Parathyroid adenoma (tissue), 2 donors: ENCODE measurements around the gene F7.

ENCODE experiments used
- H2AFZ ChIP-seq: fragments of 300-600 bp; sonication (generic); one replicate; pipeline ENCODE4 v1.7.0; 2017; ENCODE audit warnings: antibody characterized with exemption, mild to moderate bottlenecking
- H3K27ac ChIP-seq: fragments of 300-600 bp; sonication (generic); one replicate; pipeline ENCODE4 v1.7.0; 2017
- H3K27me3 ChIP-seq: fragments of 300-600 bp; sonication (generic); one replicate; pipeline ENCODE4 v1.7.0; 2017; ENCODE audit warnings: low read length; ENCODE audit not compliant: control insufficient read depth, insufficient read depth
- H3K36me3 ChIP-seq: fragments of 300-600 bp; sonication (generic); one replicate; pipeline ENCODE4 v1.7.0; 2017; ENCODE audit warnings: low read length; ENCODE audit not compliant: control insufficient read depth, insufficient read depth
- H3K4me1 ChIP-seq: fragments of 300-600 bp; sonication (generic); one replicate; pipeline ENCODE4 v1.7.0; 2017; ENCODE audit warnings: control low read depth
- H3K4me2 ChIP-seq: fragments of 300-600 bp; sonication (generic); one replicate; pipeline ENCODE4 v1.7.0; 2017; ENCODE audit warnings: low read length
- H3K4me3 ChIP-seq: fragments of 300-600 bp; sonication (generic); one replicate; pipeline ENCODE4 v1.7.0; 2017; ENCODE audit warnings: low read depth, low read length
- H3K79me2 ChIP-seq: fragments of 300-600 bp; sonication (generic); one replicate; pipeline ENCODE4 v1.7.0; 2017; ENCODE audit warnings: control low read depth
- H3K9ac ChIP-seq: fragments of 300-600 bp; sonication (generic); one replicate; pipeline ENCODE4 v1.7.0; 2017; ENCODE audit warnings: mild to moderate bottlenecking
- H3K9me3 ChIP-seq: fragments of 300-600 bp; sonication (generic); one replicate; pipeline ENCODE4 v1.7.0; 2017; ENCODE audit warnings: low read length; ENCODE audit not compliant: control insufficient read depth
- TF ChIP-seq, protein P1 (sequence below): fragments of 300-600 bp; sonication (generic); IDR thresholded peaks from one replicate; pipeline ENCODE4 v1.7.0; 2017; ENCODE audit warnings: antibody characterized with exemption, mild to moderate bottlenecking
- donor health status: primary hyperparathyroidism.

The F7 gene

DNA sequence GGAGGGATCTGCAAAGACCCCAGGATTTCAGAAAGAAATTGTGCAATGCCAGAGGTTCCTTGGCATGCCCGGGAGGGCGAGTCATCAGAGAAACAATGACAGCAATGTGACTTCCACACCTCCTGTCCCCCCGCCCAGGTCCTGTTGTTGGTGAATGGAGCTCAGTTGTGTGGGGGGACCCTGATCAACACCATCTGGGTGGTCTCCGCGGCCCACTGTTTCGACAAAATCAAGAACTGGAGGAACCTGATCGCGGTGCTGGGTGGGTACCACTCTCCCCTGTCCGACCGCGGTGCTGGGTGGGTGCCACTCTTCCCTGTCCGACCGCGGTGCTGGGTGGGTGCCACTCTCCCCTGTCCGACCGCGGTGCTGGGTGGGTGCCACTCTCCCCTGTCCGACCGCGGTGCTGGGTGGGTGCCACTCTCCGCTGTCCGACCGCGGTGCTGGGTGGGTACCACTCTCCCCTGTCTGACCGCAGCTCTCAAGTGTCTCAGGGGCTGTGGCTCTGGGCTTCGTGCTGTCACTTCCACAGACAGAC lies 11.8 kb downstream of the F7 start:
- Histone ChIP-seq H3K9ac (no peak overlapping the region), H3K4me2 (no peak overlapping the region), H3K27ac (no peak overlapping the region), H3K4me1 (no peaks in the 10 kb centered on the region), H3K79me2 (no peaks in the 10 kb centered on the region), H3K27me3 (no peaks in the 10 kb centered on the region), H3K9me3 (no peaks in the 10 kb centered on the region), H3K4me3 (no peak overlapping the region), H2AFZ (no peak overlapping the region), H3K36me3 (no peaks in the 10 kb centered on the region)
- TF ChIP-seq, protein P1, sequence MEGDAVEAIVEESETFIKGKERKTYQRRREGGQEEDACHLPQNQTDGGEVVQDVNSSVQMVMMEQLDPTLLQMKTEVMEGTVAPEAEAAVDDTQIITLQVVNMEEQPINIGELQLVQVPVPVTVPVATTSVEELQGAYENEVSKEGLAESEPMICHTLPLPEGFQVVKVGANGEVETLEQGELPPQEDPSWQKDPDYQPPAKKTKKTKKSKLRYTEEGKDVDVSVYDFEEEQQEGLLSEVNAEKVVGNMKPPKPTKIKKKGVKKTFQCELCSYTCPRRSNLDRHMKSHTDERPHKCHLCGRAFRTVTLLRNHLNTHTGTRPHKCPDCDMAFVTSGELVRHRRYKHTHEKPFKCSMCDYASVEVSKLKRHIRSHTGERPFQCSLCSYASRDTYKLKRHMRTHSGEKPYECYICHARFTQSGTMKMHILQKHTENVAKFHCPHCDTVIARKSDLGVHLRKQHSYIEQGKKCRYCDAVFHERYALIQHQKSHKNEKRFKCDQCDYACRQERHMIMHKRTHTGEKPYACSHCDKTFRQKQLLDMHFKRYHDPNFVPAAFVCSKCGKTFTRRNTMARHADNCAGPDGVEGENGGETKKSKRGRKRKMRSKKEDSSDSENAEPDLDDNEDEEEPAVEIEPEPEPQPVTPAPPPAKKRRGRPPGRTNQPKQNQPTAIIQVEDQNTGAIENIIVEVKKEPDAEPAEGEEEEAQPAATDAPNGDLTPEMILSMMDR: no peak

DNA sequence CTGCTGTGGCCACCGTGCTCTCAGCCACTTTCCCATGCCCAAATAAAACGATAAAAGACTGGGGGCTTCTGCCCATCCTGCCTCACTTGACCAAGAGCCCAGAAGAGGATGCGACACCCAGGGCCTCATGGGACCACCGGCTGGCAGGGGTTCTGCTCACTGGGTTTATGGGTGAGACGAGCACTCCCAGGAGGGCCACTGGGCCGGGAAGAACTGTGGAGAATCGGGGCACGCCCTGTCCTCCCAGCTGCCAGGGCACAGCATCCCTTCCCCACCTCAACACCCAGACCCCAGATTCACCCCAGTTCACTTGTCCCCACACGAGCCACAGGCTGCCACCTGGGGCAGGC lies 12.3 kb downstream of the F7 start:
- Histone ChIP-seq H3K4me3 (no peak overlapping the region), H3K79me2 (no peaks in the 10 kb centered on the region), H3K9ac (no peak overlapping the region), H3K27me3 (no peaks in the 10 kb centered on the region), H3K27ac (no peak overlapping the region), H3K9me3 (no peaks in the 10 kb centered on the region), H3K4me1 (no peaks in the 10 kb centered on the region), H2AFZ (no peak overlapping the region), H3K4me2 (no peak overlapping the region), H3K36me3 (no peaks in the 10 kb centered on the region)
- TF ChIP-seq, protein P1: no peak

DNA sequence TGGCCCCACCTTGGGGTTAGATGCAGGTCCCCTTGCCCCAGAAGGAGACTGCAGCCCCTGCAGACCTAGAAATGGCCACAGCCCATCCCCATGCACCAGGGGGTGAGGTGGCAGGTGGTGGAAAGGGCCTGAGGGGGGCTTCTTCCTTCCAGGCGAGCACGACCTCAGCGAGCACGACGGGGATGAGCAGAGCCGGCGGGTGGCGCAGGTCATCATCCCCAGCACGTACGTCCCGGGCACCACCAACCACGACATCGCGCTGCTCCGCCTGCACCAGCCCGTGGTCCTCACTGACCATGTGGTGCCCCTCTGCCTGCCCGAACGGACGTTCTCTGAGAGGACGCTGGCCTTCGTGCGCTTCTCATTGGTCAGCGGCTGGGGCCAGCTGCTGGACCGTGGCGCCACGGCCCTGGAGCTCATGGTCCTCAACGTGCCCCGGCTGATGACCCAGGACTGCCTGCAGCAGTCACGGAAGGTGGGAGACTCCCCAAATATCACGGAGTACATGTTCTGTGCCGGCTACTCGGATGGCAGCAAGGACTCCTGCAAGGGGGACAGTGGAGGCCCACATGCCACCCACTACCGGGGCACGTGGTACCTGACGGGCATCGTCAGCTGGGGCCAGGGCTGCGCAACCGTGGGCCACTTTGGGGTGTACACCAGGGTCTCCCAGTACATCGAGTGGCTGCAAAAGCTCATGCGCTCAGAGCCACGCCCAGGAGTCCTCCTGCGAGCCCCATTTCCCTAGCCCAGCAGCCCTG lies 12.8 kb downstream of the F7 start:
- H2AFZ ChIP-seq: no peak overlapping the region
- H3K9ac ChIP-seq: no peak overlapping the region
- H3K27ac ChIP-seq: no peak overlapping the region
- no peak overlapping the region for H3K4me2 ChIP-seq
- H3K36me3 ChIP-seq: no peaks in the 10 kb centered on the region
- no peaks in the 10 kb centered on the region for H3K27me3 ChIP-seq
- no peak overlapping the region for H3K4me3 ChIP-seq
- TF ChIP-seq, protein P1: no peak
- H3K79me2 ChIP-seq: no peaks in the 10 kb centered on the region
- H3K9me3 ChIP-seq: no peaks in the 10 kb centered on the region
- H3K4me1 ChIP-seq: no peaks in the 10 kb centered on the region

DNA sequence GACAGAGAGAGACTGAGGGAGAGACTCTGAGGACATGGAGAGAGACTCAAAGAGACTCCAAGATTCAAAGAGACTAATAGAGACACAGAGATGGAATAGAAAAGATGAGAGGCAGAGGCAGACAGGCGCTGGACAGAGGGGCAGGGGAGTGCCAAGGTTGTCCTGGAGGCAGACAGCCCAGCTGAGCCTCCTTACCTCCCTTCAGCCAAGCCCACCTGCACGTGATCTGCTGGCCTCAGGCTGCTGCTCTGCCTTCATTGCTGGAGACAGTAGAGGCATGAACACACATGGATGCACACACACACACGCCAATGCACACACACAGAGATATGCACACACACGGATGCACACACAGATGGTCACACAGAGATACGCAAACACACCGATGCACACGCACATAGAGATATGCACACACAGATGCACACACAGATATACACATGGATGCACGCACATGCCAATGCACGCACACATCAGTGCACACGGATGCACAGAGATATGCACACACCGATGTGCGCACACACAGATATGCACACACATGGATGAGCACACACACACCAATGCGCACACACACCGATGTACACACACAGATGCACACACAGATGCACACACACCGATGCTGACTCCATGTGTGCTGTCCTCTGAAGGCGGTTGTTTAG lies 13.7 kb downstream of the F7 start:
- Histone ChIP-seq H3K79me2 (no peaks in the 10 kb centered on the region), H3K4me2 (no peak overlapping the region), H3K27ac (no peak overlapping the region), H3K9ac (no peak overlapping the region), H3K27me3 (no peaks in the 10 kb centered on the region), H3K4me3 (no peak overlapping the region), H3K36me3 (no peaks in the 10 kb centered on the region), H2AFZ (no peak overlapping the region), H3K4me1 (no peaks in the 10 kb centered on the region), H3K9me3 (no peaks in the 10 kb centered on the region)
- TF ChIP-seq, protein P1: no peak
